Measurements from ENCODE around the gene SCLY. TPM values are rescaled to one million over a fixed set of nuclear protein-coding genes. Genes with fewer than 3 reads are reported as not detected.

Gene SCLY
- total and polyA plus RNA-seq, 2 of the 13 experiments (the other 11 are each of a cell fraction or from before 2014, with no cell fraction given), result 27.9 to 38.6 TPM

- no peak for TF ChIP-seq MIER2 (CRISPR knock-in tag; IDR thresholded peaks at IDR 0.05)
- no peak for TF ChIP-seq IKZF1 (IDR thresholded peaks at IDR 0.05)
- TF ChIP-seq ZUFSP (CRISPR knock-in tag; IDR thresholded peaks at IDR 0.05; ENCODE audit: borderline replicate concordance), result no peak
- no peak for TF ChIP-seq MTF1 (CRISPR knock-in tag; IDR thresholded peaks at IDR 0.05)
- no peak for TF ChIP-seq TSC22D2 (CRISPR knock-in tag; IDR thresholded peaks at IDR 0.05; ENCODE audit: borderline replicate concordance)
- TF ChIP-seq NFE2L1 (CRISPR knock-in tag; IDR thresholded peaks at IDR 0.05; ENCODE audit: borderline replicate concordance), result no peak
- no peak for TF ChIP-seq SMARCE1 (IDR thresholded peaks at IDR 0.05; ENCODE audit: borderline replicate concordance)
- no peak for TF ChIP-seq ZNF124 (CRISPR knock-in tag; IDR thresholded peaks at IDR 0.05)
- no peak for TF ChIP-seq CBFB (CRISPR knock-in tag; IDR thresholded peaks at IDR 0.05)
- TF ChIP-seq ZNF615 (CRISPR knock-in tag; IDR thresholded peaks at IDR 0.05; ENCODE audit: borderline replicate concordance), result no peak
- no peak; the same call in 1 of the 2 replicates for TF ChIP-seq GATAD1 (CRISPR knock-in tag; IDR thresholded peaks at IDR 0.05)
- TF ChIP-seq ZNF280D (CRISPR knock-in tag; IDR thresholded peaks at IDR 0.05), result no peak
- TF ChIP-seq ZNF30 (CRISPR knock-in tag; IDR thresholded peaks at IDR 0.05), result no peak
- no peak for TF ChIP-seq FOXC1 (CRISPR knock-in tag; IDR thresholded peaks at IDR 0.05; ENCODE audit: borderline replicate concordance)
- no peak for TF ChIP-seq WIZ (CRISPR knock-in tag; IDR thresholded peaks at IDR 0.05)
- TF ChIP-seq SATB2 (CRISPR knock-in tag; IDR thresholded peaks at IDR 0.05), result no peak
- no peak for TF ChIP-seq USF2 (IDR thresholded peaks at IDR 0.05; ENCODE audit: low read depth, low read length)
- no peak for TF ChIP-seq USF2 (CRISPR knock-in tag; IDR thresholded peaks at IDR 0.05; ENCODE audit: borderline replicate concordance)
- TF ChIP-seq GPN1 (CRISPR knock-in tag; IDR thresholded peaks at IDR 0.05; ENCODE audit: borderline replicate concordance), result no peak
- no peak for TF ChIP-seq ZFP41 (CRISPR knock-in tag; IDR thresholded peaks at IDR 0.05; ENCODE audit: borderline replicate concordance)
- TF ChIP-seq STAG1 (CRISPR knock-in tag; IDR thresholded peaks at IDR 0.05), result peak; percentile 69
- no peak for TF ChIP-seq ZNF3 (CRISPR knock-in tag; IDR thresholded peaks at IDR 0.05)
- TF ChIP-seq NCOR1 (IDR thresholded peaks at IDR 0.05; ENCODE audit: borderline replicate concordance, low read length), result no peak
- TF ChIP-seq ZNF7 (CRISPR knock-in tag; IDR thresholded peaks at IDR 0.05), result no peak
These were observed 46.1 kb downstream of the SCLY start (continued) for GRCh38 chr2:238106698-238107524.
